Adrenal gland (tissue), 5 donors: ENCODE measurements around the gene CACTIN.

Experiments
- POLR2A ChIP-seq, 2 donors: fragments of 450-650 bp; IDR thresholded peaks; one replicate each; pipeline ENCODE4 v1.6.1; 2017; ENCODE audit warnings: antibody characterized with exemption in 2 of 2, mild to moderate bottlenecking in 2 of 2, moderate library complexity in 1 of 2
- TF ChIP-seq, protein P1 (sequence below), 6 experiments: fragments of 450-650 bp in 4 of 6; fragments of 200-600 bp in 2 of 6; sonication (generic) in 1 of 6; IDR thresholded peaks; 1 replicate in 5 of 6; 2 replicates in 1 of 6; pipeline versions ENCODE4 v1.5.1 to v1.8.0; 2016 to 2021; ENCODE audit warnings: antibody characterized with exemption in 6 of 6, mild to moderate bottlenecking in 2 of 6, moderate library complexity in 1 of 6
- donor health status: DM: no; HTN: no; CAD: no.

GRCh38 chr19:3672993-3673392 is 46.4 kb upstream of the CACTIN start:
- TF ChIP-seq, protein P1, sequence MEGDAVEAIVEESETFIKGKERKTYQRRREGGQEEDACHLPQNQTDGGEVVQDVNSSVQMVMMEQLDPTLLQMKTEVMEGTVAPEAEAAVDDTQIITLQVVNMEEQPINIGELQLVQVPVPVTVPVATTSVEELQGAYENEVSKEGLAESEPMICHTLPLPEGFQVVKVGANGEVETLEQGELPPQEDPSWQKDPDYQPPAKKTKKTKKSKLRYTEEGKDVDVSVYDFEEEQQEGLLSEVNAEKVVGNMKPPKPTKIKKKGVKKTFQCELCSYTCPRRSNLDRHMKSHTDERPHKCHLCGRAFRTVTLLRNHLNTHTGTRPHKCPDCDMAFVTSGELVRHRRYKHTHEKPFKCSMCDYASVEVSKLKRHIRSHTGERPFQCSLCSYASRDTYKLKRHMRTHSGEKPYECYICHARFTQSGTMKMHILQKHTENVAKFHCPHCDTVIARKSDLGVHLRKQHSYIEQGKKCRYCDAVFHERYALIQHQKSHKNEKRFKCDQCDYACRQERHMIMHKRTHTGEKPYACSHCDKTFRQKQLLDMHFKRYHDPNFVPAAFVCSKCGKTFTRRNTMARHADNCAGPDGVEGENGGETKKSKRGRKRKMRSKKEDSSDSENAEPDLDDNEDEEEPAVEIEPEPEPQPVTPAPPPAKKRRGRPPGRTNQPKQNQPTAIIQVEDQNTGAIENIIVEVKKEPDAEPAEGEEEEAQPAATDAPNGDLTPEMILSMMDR (IDR thresholded peaks at IDR 0.05) = no peak
- no peak for TF ChIP-seq POLR2A (IDR thresholded peaks at IDR 0.05)
